K562 (cell line): ENCODE results near the gene GNPAT. TPM values are rescaled to one million over a fixed set of nuclear protein-coding genes. Genes with fewer than 3 reads are reported as not detected.
A peak's percentile ranks its signal among the peaks of the same experiment; 100 is the strongest.

Experiments
- ATAC-seq: fragments of 200-7000 bp; cut with Tn5 transposase; 3 replicates; pipeline ENCODE4 v1.9.1; 2020; ENCODE audit warnings: moderate library complexity
- BruUV-seq: library from RNA; stranded (reverse); fragments of 400-500 nt; replicated peaks from 2 replicates; lab custom pipeline; 2021; lab: Mats Ljungman, UMichigan
- CTCF ChIA-PET: fragments of 300-600 bp; formaldehyde crosslinking; extraction: SDS; loops from one replicate; lab custom pipeline; 2021; ENCODE audit warnings: low intra/inter-chr PET ratio; lab: Yijun Ruan, JAX
- POLR2A ChIA-PET: fragments of 300-600, 350-650 bp; sonication (Branson Sonifier 250); formaldehyde crosslinking; extraction: SDS; loops from one replicate; lab custom pipeline; 2021; ENCODE audit warnings: antibody characterized with exemption, inconsistent platforms; lab: Yijun Ruan, JAX
- DNase-seq, 4 experiments: peaks; one replicate each; pipeline versions ENCODE4 v3.0.0 to v3.0.0-alpha.2; 2011 to 2018; ENCODE audit warnings: low spot score in 3 of 4, mixed read lengths in 3 of 4; ENCODE audit errors: extremely low read depth in 1 of 4
- FAIRE-seq: peaks from 2 replicates; lab custom pipeline; 2011; peaks lifted over from hg19 to GRCh38; lab: Jason Lieb, UNC
- H2AFZ ChIP-seq: 2 replicates; pipeline ENCODE4 v1.6.0; 2011; ENCODE audit warnings: low read depth, low read length, control low read depth, inconsistent platforms
- H3K27ac ChIP-seq: fragments of 200-600 bp; 3 replicates; pipeline ENCODE4 v1.8.0; 2011; ENCODE audit warnings: low read depth, mild to moderate bottlenecking, control low read depth, inconsistent platforms, low read length, moderate library complexity, mixed read lengths; ENCODE audit errors: extremely low read depth
- H3K27me3 ChIP-seq, 2 experiments: fragments of 300-600 bp in 1 of 2; 2 replicates in 1 of 2; 3 replicates in 1 of 2; pipeline versions ENCODE4 v1.6.0 to v1.8.0; 2011; ENCODE audit warnings: inconsistent platforms in 2 of 2, low read length in 2 of 2, mild to moderate bottlenecking in 1 of 2, mixed read lengths in 1 of 2, moderate library complexity in 1 of 2; ENCODE audit not compliant: control insufficient read depth in 2 of 2, insufficient read depth in 2 of 2
- H3K36me3 ChIP-seq: fragments of 300-600 bp; 3 replicates; pipeline ENCODE4 v1.8.0; 2011; ENCODE audit warnings: mild to moderate bottlenecking, low read length, inconsistent platforms; ENCODE audit not compliant: control insufficient read depth, insufficient read depth
- H3K4me1 ChIP-seq, 2 experiments: fragments of 200-600 bp in 1 of 2; replicated peaks in 1 of 2; 2 replicates in 1 of 2; 3 replicates in 1 of 2; pipeline versions ENCODE4 v1.5.1 to v1.8.0; 2011; ENCODE audit warnings: inconsistent platforms in 2 of 2, low read length in 2 of 2, mild to moderate bottlenecking in 1 of 2, mixed read lengths in 1 of 2, moderate library complexity in 1 of 2; ENCODE audit not compliant: control insufficient read depth in 2 of 2, insufficient read depth in 2 of 2
- H3K4me2 ChIP-seq: 2 replicates; pipeline ENCODE4 v1.6.1; 2011; ENCODE audit warnings: low read length, control low read depth, inconsistent platforms, mixed read lengths; ENCODE audit not compliant: insufficient read depth
- H3K4me3 ChIP-seq: fragments of 200-600 bp; sonication (generic), shearing (Covaris generic); 2 replicates; pipeline ENCODE4 v1.5.1; 2016; ENCODE audit warnings: control low read depth, inconsistent platforms
- H3K79me2 ChIP-seq: fragments of 200-600 bp; 3 replicates; pipeline ENCODE4 v1.8.0; 2011; ENCODE audit warnings: low read length, inconsistent platforms; ENCODE audit not compliant: control insufficient read depth, insufficient read depth
- H3K9ac ChIP-seq, 2 experiments: 2 replicates each; pipeline versions ENCODE4 v1.6.0 to v1.6.1; 2011; ENCODE audit warnings: low read depth in 2 of 2, low read length in 2 of 2, control low read depth in 1 of 2, inconsistent platforms in 1 of 2, mild to moderate bottlenecking in 1 of 2, mixed read lengths in 1 of 2; ENCODE audit not compliant: insufficient read depth in 1 of 2
- H3K9me1 ChIP-seq: one replicate; pipeline ENCODE4 v1.6.0; 2011; ENCODE audit warnings: inconsistent platforms, mild to moderate bottlenecking, low read length, moderate library complexity; ENCODE audit not compliant: control insufficient read depth, insufficient read depth
- H3K9me3 ChIP-seq: replicated peaks from 2 replicates; pipeline ENCODE4 v1.5.1; 2011; ENCODE audit warnings: low read depth, low read length, inconsistent platforms; ENCODE audit not compliant: control insufficient read depth, insufficient read depth
- H4K20me1 ChIP-seq: replicated peaks from 2 replicates; pipeline ENCODE4 v1.6.1; 2011; ENCODE audit warnings: low read length, inconsistent platforms, mixed read lengths; ENCODE audit not compliant: control insufficient read depth, insufficient read depth
- IRF1 ChIP-seq: sonication (generic); formaldehyde crosslinking; IDR thresholded peaks from 2 replicates; pipeline ENCODE4 v1.8.0; 2022; ENCODE audit warnings: missing genetic modification reagents, mild to moderate bottlenecking, borderline replicate concordance
- ZBTB33 ChIP-seq: sonication (generic); formaldehyde crosslinking; IDR thresholded peaks from 2 replicates; pipeline ENCODE4 v1.8.1; 2023; ENCODE audit warnings: mild to moderate bottlenecking, missing genetic modification reagents
- WGBS: fragments of 100-300 bp; shearing (Covaris generic); methylation state at CpG from one replicate; pipeline ENCODE4 v1.1.6; 2016; ENCODE audit warnings: low coverage, mixed read lengths; ENCODE audit not compliant: insufficient coverage; ENCODE audit errors: missing lambda C conversion rate; 5-methylcytosine and 5-hydroxymethylcytosine counted together
- in situ Hi-C: fragments of 300-500 bp; cut with MboI; formaldehyde crosslinking; loops from 4 replicates; pipeline ENCODE4 v1.15.0; 2018; ENCODE audit warnings: inconsistent platforms, mixed read lengths
- intact Hi-C: fragments of 100-400 bp; cut with micrococcal nuclease; formaldehyde crosslinking; loops from 2 replicates; pipeline ENCODE4 v1.14.2; 2022
- polyA plus RNA-seq, 8 experiments: library from polyadenylated mRNA; depleted of rRNA in 4 of 8; stranded (reverse) in 5 of 8; unstranded in 3 of 8; fragments of >200 nt; fragmentation: Nextera tagmentation in 2 of 8; fragmentation: Illumina TruSeq in 1 of 8; extraction: Ambion mirVana in 2 of 8; extraction: Trizol in 1 of 8; gene quantifications; 2 replicates each; pipeline versions ENCODE4 v1.2.1 to v1.2.3, GENCODE V29; 2011 to 2014; ENCODE audit warnings: inconsistent platforms in 1 of 8, missing spikeins in 1 of 8
- total RNA-seq, 7 experiments: library from RNA; depleted of rRNA in 6 of 7; stranded (reverse); fragments of >200 nt in 6 of 7; fragmentation: Illumina TruSeq in 2 of 7; extraction: Trizol in 2 of 7; gene quantifications; 2 replicates each; pipeline versions ENCODE4 v1.2.1 to v1.2.3, GENCODE V29; 2011 to 2021; ENCODE audit warnings: low replicate concordance in 1 of 7

Gene GNPAT
- total and polyA plus RNA-seq, 9 of the 15 experiments (the other 6 are each of a cell fraction or from before 2014, with no cell fraction given) = 32.1 to 68.8 (median 50.7) TPM

GRCh38 chr1:231318015-231318355, 77.0 kb downstream of the GNPAT start:
- H2AFZ ChIP-seq = no peak overlapping the region
- H3K9me3 ChIP-seq = no peaks in the 10 kb centered on the region
- DNase-seq (no peak), ATAC-seq (no peak), FAIRE-seq (no peak)
- no peaks in the 10 kb centered on the region; a peak in 1 of 5 replicates for H3K27me3 ChIP-seq
- H3K9ac ChIP-seq = no peak overlapping the region
- POLR2A ChIA-PET = interaction anchor here (1.5 kb wide), 1 partner anchor 16 kb away, joined by 5 read pairs; no protein-coding TSS in a partner anchor
- CTCF ChIA-PET = no interaction called here
- no peak overlapping the region for H3K4me3 ChIP-seq
- H3K9me1 ChIP-seq = no peaks in the 10 kb centered on the region
- TF ChIP-seq ZBTB33 (peak; percentile 23; the same call in 1 of the 2 replicates), IRF1 (no peak)
- H3K36me3 ChIP-seq = no peaks in the 10 kb centered on the region
- H3K4me2 ChIP-seq = no peak overlapping the region
- no peaks in the 10 kb centered on the region; a peak in 1 of 5 replicates for H3K4me1 ChIP-seq
- no peaks in the 10 kb centered on the region for H4K20me1 ChIP-seq
- WGBS = 74% methylated on average over 15 of the region's 15 CpGs
- H3K27ac ChIP-seq = no peak overlapping the region
- intact Hi-C loops = no loop called here
- no peaks in the 10 kb centered on the region for H3K79me2 ChIP-seq
- in situ Hi-C loops = no loop called here
- no TSS peak for BruUV-seq
